Measurements from ENCODE around the gene ADGRF5.

Gene ADGRF5

DNA sequence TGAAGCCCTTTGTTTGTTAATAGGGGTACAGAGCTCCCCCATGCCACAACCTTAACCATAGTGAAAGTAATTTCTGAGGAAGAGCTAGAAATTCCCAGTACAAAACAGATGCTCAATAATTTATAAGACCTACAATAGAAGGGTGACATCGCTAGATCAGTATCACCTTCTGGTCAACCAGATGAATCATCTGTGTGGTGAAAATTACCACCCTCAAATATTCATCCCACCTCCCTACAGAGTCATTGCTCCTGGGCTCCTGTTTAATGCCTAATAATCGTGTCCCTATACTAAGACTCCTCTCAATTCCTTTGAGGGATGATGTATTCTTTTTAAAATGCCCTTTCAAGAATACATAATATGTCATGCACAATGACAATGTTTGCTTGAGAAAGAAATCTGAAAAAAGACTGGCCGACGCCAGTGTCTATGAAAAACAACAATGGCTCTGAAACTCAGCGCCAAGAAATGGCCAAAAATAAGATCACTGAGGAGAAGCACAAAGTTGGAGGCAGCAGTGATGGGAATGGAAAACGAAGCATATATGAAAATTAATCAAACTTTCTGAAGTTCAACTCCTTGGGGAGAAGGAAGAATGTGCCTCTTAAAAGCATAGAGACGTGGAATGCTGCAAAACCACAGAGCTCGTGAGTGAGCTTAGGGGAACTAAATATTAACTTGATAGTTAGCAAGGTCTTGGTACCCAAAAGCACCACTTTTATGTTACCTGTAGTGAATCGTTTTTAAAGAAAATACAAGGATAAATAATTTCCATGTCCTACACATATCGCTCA is 11.0 kb upstream of the ADGRF5 start:
- no peak for DNase-seq

- no peak for DNase-seq
Observed at GRCh38 chr6:46931416-46931815, 9.7 kb upstream of the ADGRF5 start.

- DNase-seq, result no peak
Observed at GRCh38 chr6:46930331-46930730, 8.6 kb upstream of the ADGRF5 start.

- no peak for DNase-seq
Observed at GRCh38 chr6:46927066-46927465, 5.3 kb upstream of the ADGRF5 start.

DNA sequence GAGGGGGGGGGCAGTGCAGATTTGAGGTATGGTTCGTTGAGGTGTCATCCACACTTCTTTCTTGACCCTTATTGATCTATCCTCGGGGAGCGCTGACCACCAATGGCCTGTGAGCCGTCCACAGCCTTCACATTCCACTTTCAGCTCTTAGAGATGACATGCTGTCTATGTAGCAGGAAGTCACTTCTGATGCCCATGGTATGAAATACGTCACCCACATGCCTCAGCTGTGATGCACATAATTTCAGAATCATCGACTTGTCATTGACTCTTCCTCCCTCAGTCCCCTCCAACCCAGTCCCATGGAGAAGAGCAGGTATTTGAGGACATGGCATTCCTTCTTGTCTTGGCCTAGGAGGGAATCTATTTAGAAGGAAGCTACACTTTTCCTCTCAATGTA is 4.7 kb upstream of the ADGRF5 start:
- no peak for DNase-seq

DNA sequence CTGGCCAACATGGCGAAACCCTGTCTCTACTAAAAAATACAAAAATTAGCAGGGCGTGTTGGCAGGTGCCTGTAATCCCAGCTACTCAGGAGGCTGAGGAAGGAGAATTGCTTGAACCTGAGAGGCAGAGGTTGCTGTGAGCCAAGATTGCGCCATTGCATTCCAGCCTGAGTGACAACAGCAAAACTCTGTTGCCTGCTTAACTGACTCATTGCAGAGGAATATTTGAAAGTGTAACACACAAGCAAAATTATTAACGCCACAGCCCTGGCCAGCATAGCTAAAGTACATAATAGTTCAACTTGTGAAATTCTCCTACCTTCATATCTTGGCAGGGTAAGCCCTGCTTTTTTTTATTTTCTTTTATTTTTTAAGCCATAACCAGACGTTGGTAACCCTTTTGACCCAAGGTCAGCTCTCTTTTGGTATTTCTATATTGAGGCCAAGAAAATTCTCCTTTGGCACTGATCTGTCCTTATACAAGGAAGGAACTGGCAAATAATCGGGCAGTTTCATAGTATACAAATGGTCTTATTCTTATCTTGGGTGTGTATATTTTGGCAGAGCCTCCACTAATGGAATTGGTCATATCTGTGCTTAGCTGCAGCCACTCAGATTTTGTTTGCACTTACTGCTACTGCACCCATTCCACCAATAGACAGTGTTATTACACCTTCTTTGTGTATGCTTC is 4.0 kb upstream of the ADGRF5 start:
- no peak for DNase-seq

- no peak for DNase-seq
Observed at GRCh38 chr6:46923476-46923875, 1.7 kb upstream of the ADGRF5 start.

GRCh38 chr6:46921059-46921458 is 679 bp downstream of the ADGRF5 start:
- no peak for DNase-seq

DNA sequence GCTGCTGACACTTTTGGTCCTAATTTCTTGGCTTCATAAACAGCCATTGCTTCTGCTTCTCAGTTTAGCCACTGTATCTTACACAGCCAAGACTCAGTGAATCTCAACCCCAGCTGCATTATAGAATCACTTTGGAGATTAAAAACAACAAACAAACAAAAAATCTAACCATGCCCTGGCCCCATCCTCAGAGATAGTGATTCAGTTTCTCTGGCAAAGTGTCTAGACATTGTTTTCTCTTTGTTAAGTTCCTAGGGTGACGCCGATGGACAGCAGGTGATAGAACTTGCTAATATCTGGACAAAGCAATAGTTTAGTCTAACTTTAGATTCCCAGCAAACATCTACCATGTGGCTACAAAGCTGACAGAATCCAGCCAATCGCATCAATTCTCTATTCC is 2.9 kb downstream of the ADGRF5 start:
- no peak for DNase-seq

- no peak for DNase-seq
Observed at GRCh38 chr6:46917002-46917545, 4.7 kb downstream of the ADGRF5 start.

- no peak for DNase-seq
Observed at GRCh38 chr6:46915866-46916265, 5.9 kb downstream of the ADGRF5 start.

DNA sequence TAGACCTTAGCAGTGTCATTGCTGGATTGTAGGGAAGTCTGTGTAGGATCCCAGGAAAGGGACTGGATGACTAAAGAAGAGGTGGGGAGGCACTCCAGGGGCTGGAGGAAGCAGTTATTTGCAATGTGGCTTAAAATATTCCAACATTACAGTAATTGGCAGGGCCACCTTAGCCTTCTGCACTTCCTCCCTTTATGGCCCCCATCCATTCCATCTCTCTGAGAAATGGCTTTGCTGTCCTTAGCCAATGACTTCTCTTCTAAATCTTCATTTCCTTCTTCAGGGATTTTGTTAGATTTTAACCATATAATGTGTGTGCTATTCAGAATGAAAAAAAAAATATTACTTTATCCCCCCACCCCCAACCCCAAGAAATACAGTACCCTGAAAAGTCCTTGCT is 6.4 kb downstream of the ADGRF5 start:
- no peak for DNase-seq

GRCh38 chr6:46914279-46914810 is 7.4 kb downstream of the ADGRF5 start:
- DNase-seq, result no peak

DNA sequence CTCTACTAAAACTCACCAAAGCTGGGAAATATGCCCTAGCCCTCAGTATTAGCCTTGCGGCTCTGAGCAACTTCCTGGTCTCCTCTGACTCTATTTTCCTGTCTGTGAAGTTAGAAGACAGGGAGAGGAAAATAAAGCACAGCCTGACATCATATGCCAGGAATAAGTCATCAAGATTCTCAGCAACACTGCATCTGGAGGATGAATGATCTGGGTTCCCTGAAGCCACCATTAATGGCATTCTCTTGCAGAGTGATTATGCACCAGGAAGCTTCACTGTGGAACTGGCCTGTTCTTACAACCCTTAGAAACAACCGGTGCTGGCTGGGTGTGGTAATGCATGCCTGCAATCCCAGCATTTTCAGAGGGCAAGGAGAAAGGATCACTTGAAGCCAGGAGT is 12.4 kb downstream of the ADGRF5 start:
- DNase-seq, result no peak

DNA sequence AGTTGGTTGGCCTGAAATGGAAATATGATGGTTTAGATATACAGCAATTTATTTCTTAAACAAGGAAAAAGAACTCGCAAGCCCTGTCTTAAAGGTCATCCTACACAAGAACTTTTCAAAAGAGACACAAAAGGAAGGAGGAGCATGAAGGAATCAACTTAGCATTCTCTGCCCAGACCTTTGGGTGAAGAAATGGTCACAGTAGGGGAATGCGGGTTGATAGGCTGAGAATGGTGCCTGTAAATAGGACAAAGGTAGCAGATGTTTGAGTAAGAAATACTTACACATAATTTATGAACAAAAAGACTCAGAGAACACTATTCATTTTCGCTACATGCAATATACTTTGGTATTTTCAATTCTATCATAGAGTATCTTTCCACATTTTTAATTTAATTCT is 15.0 kb downstream of the ADGRF5 start:
- DNase-seq, result no peak

DNA sequence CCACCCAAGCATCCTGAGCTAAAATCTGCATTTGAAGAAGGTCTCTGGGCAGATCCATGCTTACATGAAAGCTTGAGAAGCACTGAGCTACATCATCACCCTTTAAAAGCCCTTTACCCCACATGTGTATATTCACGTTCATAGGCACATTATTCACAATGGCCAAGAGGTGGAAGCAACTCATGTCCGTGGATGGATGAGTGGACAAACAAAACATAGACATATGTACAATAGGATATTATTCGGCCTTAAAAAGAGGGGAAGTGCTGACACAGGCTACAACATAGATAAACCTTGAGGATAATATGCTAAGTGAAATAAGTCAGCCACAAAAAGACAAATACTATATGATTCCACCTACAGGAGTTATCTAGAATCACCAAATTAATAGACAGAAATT is 17.6 kb downstream of the ADGRF5 start:
- DNase-seq, result no peak

- DNase-seq, result no peak
Observed at GRCh38 chr6:46903175-46903574, 18.6 kb downstream of the ADGRF5 start.

GRCh38 chr6:46901882-46902314 is 19.8 kb downstream of the ADGRF5 start:
- DNase-seq, result no peak

GRCh38 chr6:46900266-46900665 is 21.5 kb downstream of the ADGRF5 start:
- DNase-seq, result no peak

DNA sequence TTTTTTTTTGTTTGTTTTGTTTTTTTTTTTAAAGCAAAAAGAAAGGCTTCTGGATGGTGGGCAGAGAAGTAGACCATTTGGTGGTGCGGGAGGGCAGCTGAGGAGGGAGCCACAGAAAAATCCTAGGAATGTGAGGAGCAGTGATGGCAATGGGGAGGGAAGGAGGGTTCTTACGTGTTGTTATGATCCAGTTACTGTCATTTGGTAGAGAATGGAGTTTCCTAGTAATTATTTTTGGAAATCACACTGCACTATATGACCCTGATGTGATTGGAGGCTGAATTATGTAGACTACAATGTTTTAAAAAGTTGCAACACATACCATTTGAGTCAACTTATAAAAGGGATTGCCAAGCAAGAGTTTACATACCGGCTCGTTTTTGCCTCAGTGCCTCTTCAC is 22.1 kb downstream of the ADGRF5 start:
- DNase-seq, result no peak

DNA sequence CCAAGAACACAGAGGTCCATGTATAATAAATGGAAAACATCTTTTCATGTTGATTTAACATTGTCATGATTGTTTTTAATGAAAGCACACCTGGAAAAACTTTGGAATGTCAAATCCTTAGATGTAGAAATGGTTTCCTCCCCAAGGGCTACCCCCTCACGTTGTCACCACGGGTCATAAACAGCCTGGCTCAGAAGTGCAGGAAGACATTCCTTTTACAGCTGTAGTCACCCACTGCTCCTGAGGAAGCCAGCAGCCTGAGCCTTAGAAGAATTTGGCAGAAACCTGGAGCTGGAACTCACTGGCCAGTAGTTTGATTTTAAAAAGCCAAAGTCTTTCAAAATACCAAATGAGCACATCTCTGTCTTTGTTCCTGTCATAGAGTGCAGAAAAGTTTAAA is 23.7 kb downstream of the ADGRF5 start:
- DNase-seq, result no peak

DNA sequence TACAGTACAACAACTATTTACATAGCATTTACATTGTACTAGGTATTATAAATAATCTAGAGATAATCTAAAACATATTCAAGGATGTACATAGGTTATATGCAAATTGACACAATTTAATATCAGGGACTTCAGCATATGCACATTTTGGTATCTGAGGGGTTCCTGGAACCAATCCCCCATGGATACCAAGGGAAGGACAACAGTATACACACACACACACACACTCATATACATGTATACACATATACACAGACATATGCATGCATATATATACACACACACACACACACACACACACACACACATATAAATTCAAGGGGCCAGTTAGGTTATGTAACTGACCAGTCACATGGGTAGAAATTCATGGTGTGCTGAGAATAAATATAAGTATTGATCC is 24.9 kb downstream of the ADGRF5 start:
- DNase-seq, result no peak

- DNase-seq, result no peak
Observed at GRCh38 chr6:46895930-46896329, 25.8 kb downstream of the ADGRF5 start.

GRCh38 chr6:46894433-46894832 is 27.3 kb downstream of the ADGRF5 start:
- DNase-seq, result no peak
